Measurements from ENCODE around the gene MYO6.

DNA sequence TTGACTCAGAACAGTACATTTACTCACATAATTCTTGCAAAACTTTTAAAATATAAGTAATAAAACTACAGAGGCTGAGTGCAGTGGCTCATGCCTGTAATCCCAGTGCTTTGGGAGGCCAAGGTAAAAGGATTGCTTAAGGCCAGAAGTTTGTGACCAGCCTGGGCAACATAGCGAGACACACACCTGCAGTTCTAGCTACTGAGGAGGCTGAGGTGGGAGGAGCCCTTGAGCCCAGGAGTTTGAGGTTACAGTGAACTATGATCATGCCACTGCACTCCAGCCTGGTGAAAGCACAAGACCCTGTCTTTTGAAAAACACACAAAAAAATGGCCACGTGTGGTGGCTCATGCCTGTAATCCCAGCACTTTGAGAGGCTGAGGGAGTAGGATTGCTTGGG lies 21.8 kb upstream of the MYO6 start:
- TF ChIP-seq SIN3A (IDR thresholded peaks at IDR 0.05; ENCODE audit: borderline replicate concordance, insufficient read depth, low read length) (no peak), POLR2AphosphoS5 (IDR thresholded peaks at IDR 0.05; ENCODE audit: low read depth, low read length) (no peak), TAF1 (IDR thresholded peaks at IDR 0.05; ENCODE audit: borderline replicate concordance, insufficient read depth, low read length) (no peak), FOXP2 (optimal IDR thresholded peaks at IDR 0.05; ENCODE audit: borderline replicate concordance, extremely low read depth, extremely low read length, insufficient read depth) (no peak)
- TF ChIP-seq, protein P1, sequence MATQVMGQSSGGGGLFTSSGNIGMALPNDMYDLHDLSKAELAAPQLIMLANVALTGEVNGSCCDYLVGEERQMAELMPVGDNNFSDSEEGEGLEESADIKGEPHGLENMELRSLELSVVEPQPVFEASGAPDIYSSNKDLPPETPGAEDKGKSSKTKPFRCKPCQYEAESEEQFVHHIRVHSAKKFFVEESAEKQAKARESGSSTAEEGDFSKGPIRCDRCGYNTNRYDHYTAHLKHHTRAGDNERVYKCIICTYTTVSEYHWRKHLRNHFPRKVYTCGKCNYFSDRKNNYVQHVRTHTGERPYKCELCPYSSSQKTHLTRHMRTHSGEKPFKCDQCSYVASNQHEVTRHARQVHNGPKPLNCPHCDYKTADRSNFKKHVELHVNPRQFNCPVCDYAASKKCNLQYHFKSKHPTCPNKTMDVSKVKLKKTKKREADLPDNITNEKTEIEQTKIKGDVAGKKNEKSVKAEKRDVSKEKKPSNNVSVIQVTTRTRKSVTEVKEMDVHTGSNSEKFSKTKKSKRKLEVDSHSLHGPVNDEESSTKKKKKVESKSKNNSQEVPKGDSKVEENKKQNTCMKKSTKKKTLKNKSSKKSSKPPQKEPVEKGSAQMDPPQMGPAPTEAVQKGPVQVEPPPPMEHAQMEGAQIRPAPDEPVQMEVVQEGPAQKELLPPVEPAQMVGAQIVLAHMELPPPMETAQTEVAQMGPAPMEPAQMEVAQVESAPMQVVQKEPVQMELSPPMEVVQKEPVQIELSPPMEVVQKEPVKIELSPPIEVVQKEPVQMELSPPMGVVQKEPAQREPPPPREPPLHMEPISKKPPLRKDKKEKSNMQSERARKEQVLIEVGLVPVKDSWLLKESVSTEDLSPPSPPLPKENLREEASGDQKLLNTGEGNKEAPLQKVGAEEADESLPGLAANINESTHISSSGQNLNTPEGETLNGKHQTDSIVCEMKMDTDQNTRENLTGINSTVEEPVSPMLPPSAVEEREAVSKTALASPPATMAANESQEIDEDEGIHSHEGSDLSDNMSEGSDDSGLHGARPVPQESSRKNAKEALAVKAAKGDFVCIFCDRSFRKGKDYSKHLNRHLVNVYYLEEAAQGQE (IDR thresholded peaks at IDR 0.05; ENCODE audit: insufficient read depth in 1 of 2, low read depth in 2 of 2, low read length in 2 of 2), result no peak

All from PFSK-1 (cell line).